Transverse colon (tissue), 4 donors: ENCODE data around the gene GLI1.

Experiments
- CTCF ChIP-seq, 5 experiments: fragments of 200-600 bp in 3 of 5; fragments of 450-650 bp in 2 of 5; sonication (generic) in 3 of 5; IDR thresholded peaks; 1 replicate in 2 of 5; 2 replicates in 3 of 5; pipeline ENCODE4 v1.5.1; 2016 to 2017; ENCODE audit warnings: antibody characterized with exemption in 5 of 5, inconsistent platforms in 3 of 5, mild to moderate bottlenecking in 2 of 5, moderate library complexity in 1 of 5
- EP300 ChIP-seq: sonication (generic); formaldehyde crosslinking; IDR thresholded peaks from one replicate; pipeline ENCODE4 v1.6.1; 2017; ENCODE audit warnings: antibody characterized with exemption, low read depth
- POLR2A ChIP-seq: fragments of 450-650 bp; IDR thresholded peaks from one replicate; pipeline ENCODE4 v1.6.1; 2016; ENCODE audit warnings: antibody characterized with exemption, mild to moderate bottlenecking, moderate library complexity
- POLR2AphosphoS5 ChIP-seq, 3 donors: sonication (generic); formaldehyde crosslinking; IDR thresholded peaks; one replicate each; pipeline ENCODE4 v1.6.1; 2016; ENCODE audit warnings: antibody characterized with exemption in 3 of 3

- TF ChIP-seq CTCF (IDR thresholded peaks at IDR 0.05): no peak
- TF ChIP-seq POLR2A: no peak
- TF ChIP-seq POLR2AphosphoS5 (IDR thresholded peaks at IDR 0.05): no peak
- no peak for TF ChIP-seq EP300
Observed at GRCh38 chr12:57476993-57477709, 17.6 kb downstream of the GLI1 start.
